ENCODE data around the gene PTPRN2. TPM values are rescaled to one million over a fixed set of nuclear protein-coding genes. Genes with fewer than 3 reads are reported as not detected.

The PTPRN2 gene
- total and polyA plus RNA-seq, 2 of the 8 experiments (the other 6 are each of a cell fraction or from before 2014, with no cell fraction given): 2.6 to 4.5 TPM

DNA sequence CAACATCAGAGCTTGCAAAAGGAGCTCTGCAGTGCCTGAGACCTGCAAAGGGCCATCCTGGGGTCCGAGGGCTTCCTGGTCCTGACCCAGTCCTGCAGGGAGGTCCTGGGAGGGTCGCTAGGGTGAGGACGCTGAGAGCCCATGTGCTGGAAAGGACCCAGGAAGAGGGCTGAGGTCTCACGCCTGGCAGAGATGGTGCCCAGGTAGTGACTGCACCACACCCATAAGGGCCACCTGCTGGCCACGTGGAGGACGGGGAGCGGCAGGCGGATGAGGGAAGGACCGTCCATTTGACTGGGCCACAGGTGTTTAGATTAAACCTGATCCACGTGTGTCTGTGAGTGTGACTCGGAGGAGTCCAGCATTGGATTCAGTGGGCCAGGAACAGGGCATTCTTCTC is 858.1 kb downstream of the PTPRN2 start:
- Histone ChIP-seq H3K4me3 (ENCODE audit: extremely low read depth in 1 of 4, insufficient read depth in 2 of 4, low read depth in 3 of 4, low read length in 4 of 4) (no peak overlapping the region), H3K14ac (ENCODE audit: insufficient read length) (no peak overlapping the region), H3K4me1 (replicated peaks in 1 of 4; ENCODE audit: control insufficient read depth in 3 of 4, insufficient read depth in 4 of 4, low read length in 3 of 4) (no peaks in the 10 kb centered on the region), H3K9ac (replicated peaks in 1 of 4; ENCODE audit: extremely low read depth in 1 of 4, low read depth in 3 of 4, low read length in 3 of 4) (no peak overlapping the region), H4K5ac (ENCODE audit: insufficient read length, low read depth, low read length) (no peak overlapping the region), H3K9me3 (ENCODE audit: insufficient read depth in 2 of 2, low read depth in 1 of 2, low read length in 1 of 2) (no peaks in the 10 kb centered on the region), H2AFZ (ENCODE audit: low read length) (no peak overlapping the region), H3K18ac (ENCODE audit: extremely low read depth, low read length) (no peak overlapping the region), H3K4ac (replicated peaks; ENCODE audit: insufficient read length, low read depth, low read length) (no peak overlapping the region), H3K4me2 (ENCODE audit: insufficient read depth in 1 of 2, low read depth in 2 of 2, low read length in 2 of 2) (no peak overlapping the region), H2BK5ac (ENCODE audit: low read depth, low read length) (no peak overlapping the region), H2BK120ac (replicated peaks; ENCODE audit: low read depth, low read length) (no peak overlapping the region), H3K36me3 (ENCODE audit: control insufficient read depth in 2 of 4, insufficient read depth in 4 of 4, low read length in 3 of 4) (no peaks in the 10 kb centered on the region), H3K56ac (replicated peaks; ENCODE audit: insufficient read length, low read depth, low read length) (no peak overlapping the region), H3K79me1 (ENCODE audit: low read depth, low read length) (no peaks in the 10 kb centered on the region), H2BK12ac (ENCODE audit: low read depth, low read length) (no peak overlapping the region), H3K23me2 (ENCODE audit: low read depth, low read length) (no peaks in the 10 kb centered on the region), H2AK5ac (ENCODE audit: low read depth, low read length) (no peak overlapping the region), H3K27ac (ENCODE audit: low read depth, low read length) (no peak overlapping the region), H4K20me1 (replicated peaks in 1 of 2; ENCODE audit: control insufficient read depth in 1 of 2, insufficient read depth in 2 of 2, low read length in 2 of 2) (peaks cover 0 to 1% of the 10 kb centered on the region in 2 experiments), H2BK15ac (ENCODE audit: low read length) (no peak overlapping the region), H3K23ac (ENCODE audit: insufficient read length) (no peak overlapping the region), H4K8ac (ENCODE audit: extremely low read depth, insufficient read depth, low read length) (no peak overlapping the region), H2BK20ac (ENCODE audit: low read length) (no peak overlapping the region), H3K27me3 (replicated peaks in 1 of 4; ENCODE audit: control insufficient read depth in 3 of 4, extremely low read depth in 1 of 4, insufficient read depth in 3 of 4, low read length in 3 of 4) (peaks cover 0 to 3% (median 0%) of the 10 kb centered on the region in 4 experiments; a peak in 1 of 7 replicates), H3K79me2 (ENCODE audit: control insufficient read depth in 1 of 2, insufficient read depth in 2 of 2, low read length in 2 of 2) (no peaks in the 10 kb centered on the region), H4K91ac (replicated peaks; ENCODE audit: insufficient read length, low read length) (no peak overlapping the region)
- FAIRE-seq: no peak
- DNase-seq (ENCODE audit: low read depth in 1 of 2, low spot score in 2 of 2): no peak
- WGBS, 2 experiments (ENCODE audit: extremely low coverage in 1 of 2, insufficient coverage in 1 of 2, insufficient read length in 1 of 2, insufficient replicate concordance in 2 of 2, low coverage in 1 of 2, low lambda C conversion rate in 2 of 2, missing lambda C conversion rate in 1 of 2): 90% methylated on average over 10 of the region's 11 CpGs; no CpG with 5 or more reads in 1 of the 2 experiments
- ChIA-PET POLR2A (ENCODE audit: partially characterized antibody) (interaction anchor here (1.4 kb wide), 1 partner anchor 10 kb away, joined by 3 read pairs; no protein-coding TSS in a partner anchor), CTCF (ENCODE audit: partially characterized antibody) (interaction anchor here (1.8 to 2.7 kb wide), 2 partner anchors 14 to 38 kb away, joined by 4 to 5 read pairs; no protein-coding TSS in a partner anchor)
- TF ChIP-seq, protein P1, sequence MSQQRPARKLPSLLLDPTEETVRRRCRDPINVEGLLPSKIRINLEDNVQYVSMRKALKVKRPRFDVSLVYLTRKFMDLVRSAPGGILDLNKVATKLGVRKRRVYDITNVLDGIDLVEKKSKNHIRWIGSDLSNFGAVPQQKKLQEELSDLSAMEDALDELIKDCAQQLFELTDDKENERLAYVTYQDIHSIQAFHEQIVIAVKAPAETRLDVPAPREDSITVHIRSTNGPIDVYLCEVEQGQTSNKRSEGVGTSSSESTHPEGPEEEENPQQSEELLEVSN (IDR thresholded peaks at IDR 0.05): 0 out of 2 replicates have a peak, but pooled peaks have one; percentile 27
- TF ChIP-seq, protein P2, sequence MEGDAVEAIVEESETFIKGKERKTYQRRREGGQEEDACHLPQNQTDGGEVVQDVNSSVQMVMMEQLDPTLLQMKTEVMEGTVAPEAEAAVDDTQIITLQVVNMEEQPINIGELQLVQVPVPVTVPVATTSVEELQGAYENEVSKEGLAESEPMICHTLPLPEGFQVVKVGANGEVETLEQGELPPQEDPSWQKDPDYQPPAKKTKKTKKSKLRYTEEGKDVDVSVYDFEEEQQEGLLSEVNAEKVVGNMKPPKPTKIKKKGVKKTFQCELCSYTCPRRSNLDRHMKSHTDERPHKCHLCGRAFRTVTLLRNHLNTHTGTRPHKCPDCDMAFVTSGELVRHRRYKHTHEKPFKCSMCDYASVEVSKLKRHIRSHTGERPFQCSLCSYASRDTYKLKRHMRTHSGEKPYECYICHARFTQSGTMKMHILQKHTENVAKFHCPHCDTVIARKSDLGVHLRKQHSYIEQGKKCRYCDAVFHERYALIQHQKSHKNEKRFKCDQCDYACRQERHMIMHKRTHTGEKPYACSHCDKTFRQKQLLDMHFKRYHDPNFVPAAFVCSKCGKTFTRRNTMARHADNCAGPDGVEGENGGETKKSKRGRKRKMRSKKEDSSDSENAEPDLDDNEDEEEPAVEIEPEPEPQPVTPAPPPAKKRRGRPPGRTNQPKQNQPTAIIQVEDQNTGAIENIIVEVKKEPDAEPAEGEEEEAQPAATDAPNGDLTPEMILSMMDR (IDR thresholded peaks at IDR 0.05; ENCODE audit: control extremely low read depth in 1 of 3, insufficient read depth in 1 of 3, low read depth in 1 of 3, low read length in 3 of 3): peak in 2 of 3 experiments; percentile 7 to 23; a peak in 2 of 4 replicates
- TF ChIP-seq RXRA (IDR thresholded peaks at IDR 0.05; ENCODE audit: insufficient read depth, low read depth, low read length): no peak

Measured in H1 (cell line).